Anterior cingulate cortex (tissue), 58 donors: ENCODE data around the gene C10orf90.

Source experiments
- DNase-seq, 58 donors: peaks; one replicate each; lab custom pipeline; 2025; lab: John Stamatoyannopoulos, UW

C10orf90 gene

DNA sequence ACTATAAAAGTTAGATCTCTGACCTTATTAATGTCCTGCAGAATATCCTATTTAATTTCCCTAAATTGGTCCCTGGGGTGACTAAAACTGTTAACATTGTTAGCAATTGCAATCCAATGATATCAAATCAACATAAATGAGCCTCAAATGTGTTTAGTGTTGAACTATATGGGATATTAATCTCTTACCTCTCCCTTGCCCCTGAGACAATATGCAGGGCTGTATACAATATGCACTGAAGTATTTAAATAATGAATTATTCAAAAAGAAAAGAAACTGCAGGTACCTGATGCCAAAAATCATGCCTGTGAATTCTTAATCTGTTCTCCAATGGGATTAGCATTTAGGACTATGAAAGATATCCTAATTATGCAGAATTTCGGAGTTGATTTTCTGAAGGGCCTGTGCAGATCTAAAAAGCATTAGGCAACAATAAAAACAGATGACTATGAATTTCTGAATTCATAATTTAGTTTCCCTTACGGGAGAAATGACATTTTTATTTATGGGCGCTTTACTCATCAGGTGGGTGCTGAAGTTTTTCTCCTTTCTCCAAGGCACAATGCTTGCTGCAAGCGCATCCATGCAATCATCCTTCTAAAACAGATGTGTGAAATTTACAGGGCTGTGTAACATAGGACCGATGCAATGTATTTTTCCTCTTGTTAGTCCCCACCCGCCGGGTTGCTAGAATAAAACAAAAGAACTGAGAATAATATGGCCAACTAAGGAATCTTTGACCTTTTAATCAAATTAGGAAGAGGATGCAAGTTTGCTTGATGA is 5.4 kb upstream of the C10orf90 start:
- DNase-seq = no peak

GRCh38 chr10:126674741-126675515 is 4.4 kb upstream of the C10orf90 start:
- peak in 2 of 58 donors; percentile 31 to 49 for DNase-seq

DNA sequence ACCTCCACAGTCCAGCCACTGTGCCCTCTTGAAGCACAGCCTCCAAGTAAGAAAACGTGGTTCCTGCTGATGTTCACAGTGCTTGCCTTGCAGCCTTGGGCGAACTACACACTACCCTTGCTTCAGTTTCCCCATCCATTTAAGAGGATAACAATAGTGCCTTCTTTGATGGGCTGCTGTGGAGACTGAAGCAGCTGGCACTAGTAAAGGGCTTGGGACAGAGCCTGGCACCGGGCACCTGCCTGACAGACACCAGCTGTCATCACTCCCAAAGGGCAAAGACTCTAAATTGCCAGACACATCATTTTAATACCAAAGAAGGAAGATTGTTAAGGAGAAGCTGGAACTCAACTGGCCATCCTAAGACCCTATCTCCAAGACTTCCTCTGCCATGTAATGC is 3.1 kb upstream of the C10orf90 start:
- peak in 17 of 58 donors; percentile 26 to 61 (median 46) for DNase-seq

GRCh38 chr10:126671402-126671975 is 996 bp upstream of the C10orf90 start:
- no peak for DNase-seq

DNA sequence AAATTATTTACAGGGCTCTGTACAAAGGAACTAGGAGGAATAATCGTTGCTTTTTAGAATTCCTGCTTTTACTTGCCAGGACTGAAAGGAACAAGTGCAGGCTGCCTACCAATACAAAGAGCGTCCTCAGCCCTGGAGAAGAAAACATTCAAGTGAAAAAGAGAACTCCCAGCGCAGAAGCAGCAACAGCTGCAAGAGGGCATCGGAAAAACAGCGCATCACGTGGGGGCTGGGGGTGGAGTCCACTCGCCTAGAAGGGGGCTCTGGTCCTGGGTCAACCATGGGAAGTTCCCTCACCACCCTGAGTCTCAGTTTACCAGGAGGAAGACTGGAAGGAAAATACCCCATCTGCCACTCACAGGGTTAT is 385 bp upstream of the C10orf90 start:
- peak in 52 of 58 donors; percentile 9 to 87 (median 70) for DNase-seq

- DNase-seq = peak in 1 of 58 donors; percentile 14
Observed at GRCh38 chr10:126669168-126669567, 1.3 kb downstream of the C10orf90 start.

DNA sequence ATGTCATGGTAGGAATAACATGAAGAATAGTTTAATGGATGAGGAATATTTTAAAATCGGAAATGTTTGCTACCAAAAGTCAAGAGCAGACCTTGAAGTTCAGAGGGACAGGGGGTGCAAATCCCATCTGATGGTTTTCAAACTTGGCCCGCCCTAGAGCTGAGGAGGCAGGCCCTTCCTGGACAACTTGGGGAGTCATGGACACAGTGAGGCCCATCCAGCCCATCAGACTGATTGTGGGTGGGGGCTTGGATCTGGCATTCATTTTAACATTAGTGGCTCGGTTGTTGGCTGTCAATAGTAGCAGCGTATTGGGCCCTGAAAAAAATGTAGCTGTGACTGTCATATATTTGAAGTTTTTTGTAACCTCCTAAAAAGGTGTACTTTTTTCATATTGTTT is 2.0 kb downstream of the C10orf90 start:
- peak in 5 of 58 donors; percentile 21 to 47 (median 23) for DNase-seq

- peak in 1 of 58 donors; percentile 56 for DNase-seq
Observed at GRCh38 chr10:126667568-126667967, 2.9 kb downstream of the C10orf90 start.

DNA sequence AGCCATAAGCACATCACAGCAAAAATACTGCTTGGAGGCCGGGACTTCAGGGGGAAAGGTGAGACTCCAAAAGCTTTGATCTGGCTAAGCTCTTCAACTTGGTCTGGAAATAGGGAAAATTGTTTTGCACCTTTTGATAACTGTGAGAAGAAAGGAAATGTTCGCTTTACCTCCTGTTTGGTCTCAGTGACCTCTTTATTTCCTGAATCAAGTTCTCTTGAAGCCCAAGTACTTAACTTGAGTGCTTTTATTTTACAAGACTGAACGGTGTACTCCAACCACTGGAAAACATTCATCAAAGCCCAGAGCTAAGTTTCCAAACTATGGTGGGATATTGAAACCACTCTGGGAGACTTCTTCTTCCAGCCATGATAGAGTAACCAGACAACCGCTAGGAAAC is 5.3 kb downstream of the C10orf90 start:
- no peak for DNase-seq

GRCh38 chr10:126663880-126664279 is 6.6 kb downstream of the C10orf90 start:
- no peak for DNase-seq

DNA sequence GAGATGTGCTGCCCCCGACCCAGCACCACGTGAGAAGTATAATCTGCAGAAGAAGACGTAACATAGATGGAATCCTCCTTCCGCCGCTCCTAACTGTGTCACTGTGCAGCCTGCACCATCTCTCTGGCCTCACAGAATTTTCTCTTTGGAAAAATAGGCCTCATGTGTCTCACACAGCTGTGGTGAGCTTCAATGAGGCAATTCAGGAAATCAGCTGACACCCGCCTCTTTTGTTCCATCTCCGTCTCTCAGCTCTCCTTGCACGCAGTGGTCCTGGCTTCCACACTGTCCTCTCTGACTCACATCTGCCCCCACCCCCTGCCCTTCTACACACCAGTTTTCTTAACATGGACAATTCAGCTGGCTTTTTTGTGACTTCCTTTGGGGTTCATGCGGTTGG is 7.2 kb downstream of the C10orf90 start:
- DNase-seq = peak in 55 of 58 donors; percentile 28 to 96 (median 79)

- DNase-seq = no peak
Observed at GRCh38 chr10:126661841-126662515, 8.5 kb downstream of the C10orf90 start.

DNA sequence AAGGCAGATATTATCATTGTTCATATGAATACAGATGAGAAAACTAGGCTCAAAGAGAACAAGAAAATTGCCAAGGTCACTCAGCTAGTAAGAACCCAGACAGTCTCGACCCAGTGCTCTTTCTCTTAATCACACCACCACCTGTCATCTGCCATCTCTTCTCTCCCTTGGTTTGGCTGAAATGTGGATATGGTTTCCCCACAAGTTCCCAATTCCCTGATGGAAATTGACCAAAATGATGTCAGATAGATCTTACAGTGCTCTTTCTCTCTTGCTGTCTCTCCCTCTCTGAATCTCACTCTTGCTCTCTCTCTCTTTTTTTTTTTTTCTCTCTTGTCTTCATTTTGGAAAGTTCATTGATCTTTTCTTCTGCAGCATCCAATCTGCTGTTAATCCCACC is 9.1 kb downstream of the C10orf90 start:
- DNase-seq = no peak

GRCh38 chr10:126659750-126660149 is 10.7 kb downstream of the C10orf90 start:
- peak in 3 of 58 donors; percentile 15 to 35 (median 17) for DNase-seq

GRCh38 chr10:126658928-126659327 is 11.6 kb downstream of the C10orf90 start:
- peak in 8 of 58 donors; percentile 13 to 48 (median 28) for DNase-seq

GRCh38 chr10:126654579-126654978 is 15.9 kb downstream of the C10orf90 start:
- no peak for DNase-seq

DNA sequence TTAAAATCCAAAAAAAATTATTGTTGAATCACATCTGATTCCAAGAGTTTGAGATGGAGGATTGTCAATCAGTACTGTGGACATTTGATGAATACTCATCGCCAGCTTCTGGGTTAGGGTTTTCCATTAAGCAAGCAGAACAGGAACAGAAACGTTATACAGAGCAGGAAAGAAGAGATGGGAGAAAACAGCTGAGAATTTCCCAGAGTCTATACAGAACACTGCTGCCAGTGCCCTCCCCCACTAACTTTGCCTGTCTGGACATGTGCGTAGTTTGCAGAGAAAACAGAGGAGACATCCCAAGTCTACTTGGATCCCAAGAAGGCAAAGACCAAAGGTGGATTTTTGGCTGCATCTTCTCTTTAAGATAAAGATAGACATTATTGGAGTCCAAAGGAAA is 19.0 kb downstream of the C10orf90 start:
- DNase-seq = no peak

- DNase-seq = no peak
Observed at GRCh38 chr10:126650161-126650560, 20.3 kb downstream of the C10orf90 start.

DNA sequence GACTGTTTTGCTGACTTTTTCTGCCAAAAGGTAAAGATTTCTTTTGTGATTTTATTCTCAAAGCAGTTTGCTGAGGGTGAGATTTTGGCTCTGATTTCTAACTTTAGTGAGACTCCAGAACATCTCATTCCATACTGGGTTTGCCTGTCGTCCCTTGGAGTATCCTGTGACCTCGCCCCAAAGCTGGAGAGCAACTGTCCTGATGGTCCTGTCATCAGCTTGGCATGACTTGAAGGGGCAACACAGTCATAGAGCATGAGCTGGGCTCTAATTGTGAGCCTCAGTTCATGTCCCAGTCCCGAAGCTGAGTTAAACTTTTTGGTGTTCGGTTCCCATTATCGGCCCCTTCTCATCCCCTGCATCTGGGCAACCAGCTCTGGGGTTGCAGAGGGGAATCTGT is 23.4 kb downstream of the C10orf90 start:
- DNase-seq = no peak

- no peak for DNase-seq
Observed at GRCh38 chr10:126646110-126646509, 24.4 kb downstream of the C10orf90 start.

DNA sequence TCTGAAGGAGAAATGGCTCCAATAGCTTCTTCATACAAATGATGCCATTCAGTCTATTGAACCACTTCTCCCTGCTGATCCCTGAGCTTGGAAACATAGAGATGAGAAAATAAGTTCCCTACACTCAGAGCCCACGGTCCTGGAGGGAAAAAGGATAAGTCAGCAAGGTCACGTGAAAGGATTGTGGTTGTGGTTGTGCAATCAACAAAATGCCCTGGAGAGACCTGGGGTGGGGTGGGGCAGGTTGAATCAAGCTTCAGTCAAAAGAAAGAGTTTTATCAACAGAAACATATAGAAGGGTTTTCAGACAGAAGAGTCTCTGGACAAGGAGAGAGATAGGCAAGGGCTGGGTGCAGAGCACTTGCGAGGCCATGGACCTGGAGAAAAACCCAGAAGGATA is 30.1 kb downstream of the C10orf90 start:
- no peak for DNase-seq
